ENCODE data around the gene SCCPDH.

- TF ChIP-seq CTCF (IDR thresholded peaks at IDR 0.05; ENCODE audit: low read length) (no peak), EZH2phosphoT487 (IDR thresholded peaks at IDR 0.05; ENCODE audit: low read length) (no peak), EZH2 (optimal IDR thresholded peaks at IDR 0.05; ENCODE audit: low read depth, low read length) (no peak)
Measured at GRCh38 chr1:246771366-246771765, 47.2 kb downstream of the SCCPDH start.

All from MM.1S (cell line).